Measurements from ENCODE around the gene MTX1. TPM values are rescaled to one million over a fixed set of nuclear protein-coding genes. Genes with fewer than 3 reads are reported as not detected.
A peak's percentile ranks its signal among the peaks of the same experiment; 100 is the strongest.
"Not testable (repeated sequence)": the region's sequence is repeated elsewhere in the genome, so short reads cannot be mapped to it uniquely, and the experiment has no call there.

The MTX1 gene
- total RNA-seq, 8 experiments from 2014 or later = 32.9 to 65.0 (median 44.2) TPM

- ATAC-seq (replicated peaks in 6 of 8) = peak; percentile 19 to 52 (median 36)
- in situ Hi-C loops (cut with MboI; ENCODE audit: low pct_unique_long_range_greater_than_20kb in 2 of 9, low sequenced_read_pairs in 9 of 9, unreplicated experiment in 9 of 9) = no loop called here
- Histone ChIP-seq H3K4me3 (peak overlapping the region; percentile 43 to 47 (median 45)), H3K4me1 (replicated peaks in 1 of 2) (peaks cover 17 to 18% of the 10 kb centered on the region in 2 donors), H3K27ac (peak overlapping the region; percentile 40 to 69)
- 0 to 13% (median 0%) methylated on average over 1 to 7 of the region's 7 CpGs; no CpG with 5 or more reads in 1 of the 10 experiments for WGBS, 10 experiments
These were observed 17.9 kb downstream of the MTX1 start for GRCh38 chr1:155226188-155226909.

GRCh38 chr1:155226910-155227260 lies 18.4 kb downstream of the MTX1 start:
- in situ Hi-C loops (cut with MboI; ENCODE audit: low pct_unique_long_range_greater_than_20kb in 2 of 9, low sequenced_read_pairs in 9 of 9, unreplicated experiment in 9 of 9) = no loop called here
- peaks cover 17 to 18% of the 10 kb centered on the region in 2 donors for H3K4me1 ChIP-seq (replicated peaks in 1 of 2)
- peak; percentile 49 to 63 (median 56) for ATAC-seq (replicated peaks in 6 of 8)
- H3K4me3 ChIP-seq = peak overlapping the region; percentile 43 to 47 (median 45)
- WGBS, 10 experiments = 0 to 3% (median 0%) methylated on average over 1 to 18 of the region's 19 CpGs; no CpG with 5 or more reads in 3 of the 10 experiments
- peak overlapping the region; percentile 40 to 69 for H3K27ac ChIP-seq

- in situ Hi-C loops (cut with MboI; ENCODE audit: low pct_unique_long_range_greater_than_20kb in 2 of 9, low sequenced_read_pairs in 9 of 9, unreplicated experiment in 9 of 9) = no loop called here
- 0 to 20% (median 1%) methylated on average over 1 to 19 of the region's 42 CpGs; no CpG with 5 or more reads in 1 of the 10 experiments for WGBS, 10 experiments
These were observed 19.0 kb downstream of the MTX1 start for GRCh38 chr1:155227261-155228095.

GRCh38 chr1:155228096-155228427 lies 19.6 kb downstream of the MTX1 start:
- H3K4me1 ChIP-seq (replicated peaks in 1 of 2) = peaks cover 17 to 18% of the 10 kb centered on the region in 2 donors
- peak overlapping the region; percentile 29 to 45 (median 39) for H3K4me3 ChIP-seq
- WGBS, 10 experiments = 20 to 75% (median 53%) methylated on average over 1 to 9 of the region's 9 CpGs; no CpG with 5 or more reads in 1 of the 10 experiments
- H3K27ac ChIP-seq = peak overlapping the region; percentile 84 to 91
- no peak for ATAC-seq (replicated peaks in 6 of 8)
- in situ Hi-C loops (cut with MboI; ENCODE audit: low pct_unique_long_range_greater_than_20kb in 2 of 9, low sequenced_read_pairs in 9 of 9, unreplicated experiment in 9 of 9) = no loop called here

More at GRCh38 chr1:155227261-155228095, 19.0 kb downstream of the MTX1 start:
- Histone ChIP-seq H3K27ac (peak overlapping the region; percentile 84 to 91), H3K4me3 (peak overlapping the region; percentile 43 to 47 (median 45)), H3K4me1 (replicated peaks in 1 of 2) (peaks cover 17 to 18% of the 10 kb centered on the region in 2 donors)
- peak; percentile 88 to 96 (median 93) for ATAC-seq (replicated peaks in 6 of 8)

GRCh38 chr1:155231302-155231701 lies 22.8 kb downstream of the MTX1 start:
- H3K4me3 ChIP-seq; in situ Hi-C loops (cut with MboI; ENCODE audit: low pct_unique_long_range_greater_than_20kb in 2 of 9, low sequenced_read_pairs in 9 of 9, unreplicated experiment in 9 of 9); H3K4me1 ChIP-seq (replicated peaks in 1 of 2); H3K27ac ChIP-seq; ATAC-seq (replicated peaks in 6 of 8): not testable (repeated sequence)
- WGBS, 10 experiments = 0 to 83% (median 50%) methylated on average over 1 to 3 of the region's 3 CpGs; no CpG with 5 or more reads in 4 of the 10 experiments

- ATAC-seq (replicated peaks in 6 of 8) = peak in 1 of 8 experiments; percentile 1
- 66 to 100% (median 93%) methylated on average over 1 to 4 of the region's 13 CpGs; no CpG with 5 or more reads in 5 of the 10 experiments for WGBS, 10 experiments
- H3K4me1 ChIP-seq (replicated peaks in 1 of 2); in situ Hi-C loops (cut with MboI; ENCODE audit: low pct_unique_long_range_greater_than_20kb in 2 of 9, low sequenced_read_pairs in 9 of 9, unreplicated experiment in 9 of 9); H3K4me3 ChIP-seq; H3K27ac ChIP-seq: not testable (repeated sequence)
These were observed 23.8 kb downstream of the MTX1 start for GRCh38 chr1:155232001-155232978.

GRCh38 chr1:155233502-155233901 lies 25.0 kb downstream of the MTX1 start:
- in situ Hi-C loops (cut with MboI; ENCODE audit: low pct_unique_long_range_greater_than_20kb in 2 of 9, low sequenced_read_pairs in 9 of 9, unreplicated experiment in 9 of 9); H3K4me1 ChIP-seq (replicated peaks in 1 of 2); H3K4me3 ChIP-seq; H3K27ac ChIP-seq: not testable (repeated sequence)
- no CpG with 5 or more reads among the region's 5 CpGs for WGBS, 10 experiments
- ATAC-seq (replicated peaks in 6 of 8) = peak in 5 of 8 experiments; percentile 8 to 34 (median 28)

- in situ Hi-C loops (cut with MboI; ENCODE audit: low pct_unique_long_range_greater_than_20kb in 2 of 9, low sequenced_read_pairs in 9 of 9, unreplicated experiment in 9 of 9) = not testable (repeated sequence)
- WGBS, 10 experiments = 40% methylated on average over 1 of the region's 9 CpGs; no CpG with 5 or more reads in 9 of the 10 experiments
These were observed 26.9 kb downstream of the MTX1 start for GRCh38 chr1:155235375-155235774.

GRCh38 chr1:155236451-155236850 lies 28.0 kb downstream of the MTX1 start:
- in situ Hi-C loops (cut with MboI; ENCODE audit: low pct_unique_long_range_greater_than_20kb in 2 of 9, low sequenced_read_pairs in 9 of 9, unreplicated experiment in 9 of 9) = no loop called here
- Histone ChIP-seq H3K4me3 (no peak overlapping the region), H3K4me1 (replicated peaks in 1 of 2) (peaks cover 3% of the 10 kb centered on the region in 2 donors), H3K27ac (no peak overlapping the region)
- 80 to 95% (median 92%) methylated on average over 2 to 4 of the region's 5 CpGs; no CpG with 5 or more reads in 4 of the 10 experiments for WGBS, 10 experiments
- no peak for ATAC-seq (replicated peaks in 6 of 8)

More at GRCh38 chr1:155235375-155235774, 26.9 kb downstream of the MTX1 start:
- not testable (repeated sequence) for H3K4me1 ChIP-seq (replicated peaks in 1 of 2); H3K4me3 ChIP-seq; ATAC-seq (replicated peaks in 6 of 8); H3K27ac ChIP-seq

GRCh38 chr1:155241069-155241679 lies 32.7 kb downstream of the MTX1 start:
- peaks cover 22 to 26% of the 10 kb centered on the region in 2 donors for H3K4me1 ChIP-seq (replicated peaks in 1 of 2)
- peak in 7 of 8 experiments; percentile 7 to 20 (median 11) for ATAC-seq (replicated peaks in 6 of 8)
- in situ Hi-C loops (cut with MboI; ENCODE audit: low pct_unique_long_range_greater_than_20kb in 2 of 9, low sequenced_read_pairs in 9 of 9, unreplicated experiment in 9 of 9) = no loop called here
- H3K4me3 ChIP-seq = peak overlapping the region; percentile 25 to 53 (median 37)
- H3K27ac ChIP-seq = peak overlapping the region in 1 of 2 donors; percentile 7
- 0 to 100% (median 14%) methylated on average over 1 to 4 of the region's 4 CpGs; no CpG with 5 or more reads in 2 of the 10 experiments for WGBS, 10 experiments

GRCh38 chr1:155241841-155242264 lies 33.4 kb downstream of the MTX1 start:
- WGBS, 10 experiments = 0 to 100% (median 69%) methylated on average over 1 to 4 of the region's 4 CpGs; no CpG with 5 or more reads in 2 of the 10 experiments
- H3K27ac ChIP-seq = no peak overlapping the region
- ATAC-seq (replicated peaks in 6 of 8) = no peak
- H3K4me3 ChIP-seq = no peak overlapping the region
- in situ Hi-C loops (cut with MboI; ENCODE audit: low pct_unique_long_range_greater_than_20kb in 2 of 9, low sequenced_read_pairs in 9 of 9, unreplicated experiment in 9 of 9) = no loop called here
- H3K4me1 ChIP-seq (replicated peaks in 1 of 2) = peaks cover 22 to 26% of the 10 kb centered on the region in 2 donors

Measured in motor neuron (in vitro differentiated cells).